IgD-negative memory B cell (primary cell): ENCODE results near the gene SYNE3. TPM values are rescaled to one million over a fixed set of nuclear protein-coding genes. Genes with fewer than 3 reads are reported as not detected.

Experiments
- H3K27ac Mint-ChIP-seq, 3 donors: one replicate each; pipeline ENCODE4 v1.8.0; 2020 to 2022; ENCODE audit warnings: mild to moderate bottlenecking in 3 of 3, mixed read lengths in 3 of 3, moderate library complexity in 1 of 3
- H3K27me3 Mint-ChIP-seq: one replicate; pipeline ENCODE4 v1.8.0; 2021; ENCODE audit warnings: mixed read lengths
- H3K36me3 Mint-ChIP-seq: one replicate; pipeline ENCODE4 v1.8.0; 2020; ENCODE audit warnings: mild to moderate bottlenecking, mixed read lengths
- H3K4me1 Mint-ChIP-seq, 3 donors: one replicate each; pipeline ENCODE4 v1.8.0; 2020 to 2022; ENCODE audit warnings: mixed read lengths in 3 of 3, mild to moderate bottlenecking in 1 of 3
- H3K4me3 Mint-ChIP-seq, 4 donors: one replicate each; pipeline ENCODE4 v1.8.0; 2020 to 2022; ENCODE audit warnings: mild to moderate bottlenecking in 4 of 4, mixed read lengths in 4 of 4, moderate library complexity in 3 of 4
- H3K9me3 Mint-ChIP-seq, 3 donors: one replicate each; pipeline ENCODE4 v1.8.0; 2020 to 2021; ENCODE audit warnings: mixed read lengths in 3 of 3, mild to moderate bottlenecking in 1 of 3
- polyA plus RNA-seq: library from polyadenylated mRNA; unstranded; fragments of 300-500 nt; fragmentation: Illumina TruSeq; gene quantifications from one replicate; pipeline ENCODE4 v1.2.3, GENCODE V29; 2021

The SYNE3 gene
- polyA plus RNA-seq, 1 donor from 2014 or later = 8.8 TPM

DNA sequence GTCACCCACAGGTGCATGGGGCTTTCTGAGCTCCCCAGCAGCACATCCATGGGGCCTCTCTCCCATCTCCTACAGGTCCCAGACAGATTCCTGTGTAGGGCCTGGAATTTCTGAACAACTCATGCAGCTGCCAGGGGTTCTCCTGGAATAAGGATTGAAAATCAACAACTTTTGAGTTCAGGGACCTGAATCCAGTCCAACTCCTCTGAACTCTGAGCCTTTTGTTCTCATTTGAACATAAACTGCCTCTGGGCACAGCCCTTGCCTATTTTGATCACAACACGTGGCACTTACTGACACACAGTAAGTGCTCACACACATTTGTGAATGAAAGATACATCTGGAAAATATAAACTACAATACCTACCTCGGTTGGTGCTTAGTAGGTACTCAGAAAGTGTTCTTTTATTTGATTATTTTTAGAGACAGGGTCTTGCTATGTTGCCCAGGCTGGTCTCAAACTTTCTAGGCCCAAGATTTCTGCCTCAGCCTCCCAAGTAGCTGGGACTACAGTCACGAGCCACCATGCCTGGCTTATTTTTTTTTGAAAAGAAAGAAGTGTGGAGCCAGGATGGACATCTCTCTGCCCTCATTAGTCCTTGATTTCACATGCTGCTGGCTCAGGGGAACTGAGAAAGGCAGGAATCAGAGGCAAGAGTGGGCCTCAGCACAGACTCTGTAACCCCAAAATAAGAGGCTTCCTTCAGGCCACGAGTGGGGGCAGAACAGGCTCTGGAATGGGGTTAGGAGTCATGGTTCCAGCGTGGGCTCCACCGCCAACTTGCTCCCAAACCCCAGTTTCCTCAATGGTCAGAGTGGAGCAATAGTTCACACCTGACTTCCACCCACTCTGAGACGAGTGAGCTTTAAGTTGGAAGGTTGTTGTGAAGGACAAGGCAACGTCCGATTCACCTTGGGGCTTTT, 27.0 kb downstream of the SYNE3 start:
- peaks cover 0 to 4% (median 0%) of the 10 kb centered on the region in 3 donors for H3K9me3 Mint-ChIP-seq
- H3K27me3 Mint-ChIP-seq = peaks cover 1% of the 10 kb centered on the region
- H3K36me3 Mint-ChIP-seq = peaks cover 5% of the 10 kb centered on the region
- peaks cover 45 to 65% (median 62%) of the 10 kb centered on the region in 3 donors for H3K4me1 Mint-ChIP-seq
- peak overlapping the region in 2 of 3 donors; percentile 31 to 36 for H3K27ac Mint-ChIP-seq
- H3K4me3 Mint-ChIP-seq = peak overlapping the region in 1 of 4 donors; percentile 12

DNA sequence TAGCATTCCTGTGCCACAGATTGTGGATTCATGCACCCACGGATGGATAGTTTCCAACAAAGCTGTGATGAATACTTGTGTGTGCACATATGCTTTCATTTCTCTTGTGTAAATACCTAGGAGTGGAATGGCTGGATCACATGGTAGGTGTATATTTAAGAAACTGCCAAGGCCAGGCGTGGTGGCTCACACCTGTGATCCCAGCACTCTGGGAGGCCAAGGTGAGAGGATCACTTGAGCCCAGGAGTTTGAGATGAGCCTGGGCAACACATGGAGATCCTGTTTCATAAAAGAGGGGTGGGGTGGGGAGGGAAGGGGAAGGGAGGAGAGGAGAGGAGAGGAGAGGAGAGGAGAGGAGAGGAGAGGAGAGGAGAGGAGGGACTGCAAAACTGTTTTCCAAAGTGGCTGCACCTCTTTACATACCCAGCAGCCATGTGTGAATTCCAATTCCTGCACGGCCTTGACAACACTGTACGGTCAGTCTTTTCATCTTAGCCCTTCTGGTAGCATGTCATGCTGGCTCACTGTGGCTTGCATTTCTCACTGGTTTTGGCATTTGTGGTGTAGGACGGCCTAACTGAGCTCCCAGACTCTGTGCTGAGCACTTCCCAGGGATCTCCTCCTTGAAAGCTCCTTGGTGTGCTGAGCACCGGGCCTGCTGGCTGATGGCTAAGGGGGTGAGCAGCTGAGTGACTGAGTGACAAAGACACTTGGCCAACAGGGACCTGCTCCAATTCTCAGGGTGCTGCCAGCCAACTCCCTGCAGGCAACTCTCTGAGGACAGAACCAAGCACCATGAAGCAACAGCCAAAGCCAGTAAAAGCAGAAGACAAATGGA, 27.9 kb downstream of the SYNE3 start:
- peak overlapping the region in 2 of 4 donors; percentile 33 to 80 for H3K4me3 Mint-ChIP-seq
- peaks cover 1% of the 10 kb centered on the region for H3K27me3 Mint-ChIP-seq
- peaks cover 0 to 4% (median 0%) of the 10 kb centered on the region in 3 donors for H3K9me3 Mint-ChIP-seq
- peaks cover 47 to 69% (median 64%) of the 10 kb centered on the region in 3 donors for H3K4me1 Mint-ChIP-seq
- H3K27ac Mint-ChIP-seq = no peak overlapping the region
- peaks cover 5% of the 10 kb centered on the region for H3K36me3 Mint-ChIP-seq

DNA sequence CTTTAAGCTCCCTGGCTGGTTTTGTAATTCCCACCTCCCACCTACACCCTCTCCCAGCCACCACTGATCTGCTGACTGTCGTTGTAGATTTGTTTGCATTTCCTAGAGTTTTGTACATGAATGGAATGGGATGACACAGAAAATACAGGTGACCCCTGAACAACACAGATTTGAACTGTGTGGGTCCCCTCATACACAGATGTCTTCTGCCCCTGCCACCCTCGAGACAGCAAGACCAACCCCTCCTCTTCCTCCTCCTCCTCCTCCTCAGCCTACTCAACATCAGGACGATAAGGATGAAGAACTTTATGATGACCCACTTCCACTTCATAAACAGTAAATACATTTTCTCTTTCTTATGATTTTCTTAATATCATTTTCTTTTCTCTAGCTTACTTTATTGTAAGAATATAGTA, 28.8 kb downstream of the SYNE3 start:
- peaks cover 44 to 68% (median 64%) of the 10 kb centered on the region in 3 donors for H3K4me1 Mint-ChIP-seq
- peaks cover 5% of the 10 kb centered on the region for H3K36me3 Mint-ChIP-seq
- peaks cover 1% of the 10 kb centered on the region for H3K27me3 Mint-ChIP-seq
- H3K9me3 Mint-ChIP-seq = peaks cover 0 to 4% (median 0%) of the 10 kb centered on the region in 3 donors
- H3K27ac Mint-ChIP-seq = peak overlapping the region; percentile 10 to 97 (median 73)
- H3K4me3 Mint-ChIP-seq = peak overlapping the region in 3 of 4 donors; percentile 49 to 85 (median 85)

DNA sequence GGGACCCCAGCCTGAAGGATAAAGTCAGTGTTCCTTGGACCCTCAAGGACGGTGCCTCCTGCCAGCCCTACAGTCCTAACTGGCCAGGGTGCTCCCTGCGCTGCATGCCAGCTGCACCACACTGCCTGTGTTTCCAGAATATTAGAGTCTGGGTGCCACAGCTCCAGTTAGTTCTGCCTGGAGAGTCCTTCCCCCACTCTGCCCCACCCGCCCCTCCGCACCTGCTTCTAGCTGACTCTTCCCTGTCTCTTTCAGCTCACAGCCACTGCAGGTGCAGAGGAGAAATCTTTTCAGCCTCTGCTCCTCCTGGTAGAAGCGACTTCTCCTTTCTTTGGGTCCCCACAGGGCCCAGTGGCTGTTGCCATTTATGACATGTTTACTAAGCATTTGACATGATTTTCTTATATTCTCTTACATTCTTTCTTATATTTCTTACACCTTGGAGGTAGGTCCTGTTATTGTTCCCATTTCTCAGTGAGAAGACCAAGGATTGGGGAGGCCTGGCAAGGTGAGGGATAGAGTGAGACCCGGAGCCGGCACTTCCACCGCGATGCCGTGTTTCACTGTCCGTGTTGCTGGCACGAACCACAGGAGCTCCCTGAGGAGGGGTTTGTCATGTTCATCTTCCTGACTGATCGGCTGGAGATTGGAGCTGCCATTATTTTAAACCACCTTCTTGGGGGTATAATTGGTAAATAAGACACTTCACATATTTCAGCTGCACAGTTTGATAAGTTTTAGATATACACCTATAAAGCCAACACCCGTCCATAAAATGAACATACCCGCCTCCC, 29.4 kb downstream of the SYNE3 start:
- H3K27ac Mint-ChIP-seq = peak overlapping the region; percentile 73 to 97 (median 91)
- H3K4me1 Mint-ChIP-seq = peaks cover 40 to 68% (median 60%) of the 10 kb centered on the region in 3 donors
- peaks cover 4% of the 10 kb centered on the region for H3K36me3 Mint-ChIP-seq
- peaks cover 0 to 3% (median 0%) of the 10 kb centered on the region in 3 donors for H3K9me3 Mint-ChIP-seq
- H3K4me3 Mint-ChIP-seq = peak overlapping the region; percentile 49 to 85 (median 71)
- peaks cover 1% of the 10 kb centered on the region for H3K27me3 Mint-ChIP-seq

DNA sequence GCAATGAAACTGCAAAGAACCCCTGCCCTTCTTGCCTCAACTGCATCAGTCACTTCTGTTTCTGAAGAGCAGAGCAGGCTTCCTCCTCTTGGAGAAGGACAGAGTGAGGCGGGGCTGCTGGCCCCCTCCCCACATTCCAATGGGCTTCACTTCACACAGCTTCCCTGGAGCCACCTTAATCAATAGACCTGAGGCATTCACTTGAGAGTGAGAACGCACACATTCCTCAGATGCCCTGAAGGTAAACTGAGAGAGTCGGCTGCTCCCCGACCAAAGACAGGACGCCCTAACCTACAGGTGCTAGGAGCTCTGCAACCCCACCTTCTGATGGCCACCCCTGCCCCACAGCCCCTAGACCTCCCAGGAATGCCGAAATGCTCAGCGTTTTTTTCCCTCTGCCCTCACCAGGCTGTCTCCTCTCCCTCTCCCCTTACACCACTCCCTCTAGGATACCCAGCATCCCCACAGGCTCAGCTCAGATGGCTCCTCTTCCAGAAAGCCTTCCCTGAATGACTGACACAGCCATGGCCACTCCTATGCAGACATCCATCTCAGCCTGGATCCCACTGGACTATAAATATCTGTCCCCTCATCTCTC, 31.1 kb downstream of the SYNE3 start:
- Mint-ChIP-seq H3K4me3 (peak overlapping the region in 1 of 4 donors; percentile 0), H3K36me3 (peaks cover 2% of the 10 kb centered on the region), H3K27ac (peak overlapping the region in 2 of 3 donors; percentile 16 to 61), H3K4me1 (peaks cover 45 to 69% (median 58%) of the 10 kb centered on the region in 3 donors), H3K9me3 (no peaks in the 10 kb centered on the region), H3K27me3 (peaks cover 1% of the 10 kb centered on the region)

DNA sequence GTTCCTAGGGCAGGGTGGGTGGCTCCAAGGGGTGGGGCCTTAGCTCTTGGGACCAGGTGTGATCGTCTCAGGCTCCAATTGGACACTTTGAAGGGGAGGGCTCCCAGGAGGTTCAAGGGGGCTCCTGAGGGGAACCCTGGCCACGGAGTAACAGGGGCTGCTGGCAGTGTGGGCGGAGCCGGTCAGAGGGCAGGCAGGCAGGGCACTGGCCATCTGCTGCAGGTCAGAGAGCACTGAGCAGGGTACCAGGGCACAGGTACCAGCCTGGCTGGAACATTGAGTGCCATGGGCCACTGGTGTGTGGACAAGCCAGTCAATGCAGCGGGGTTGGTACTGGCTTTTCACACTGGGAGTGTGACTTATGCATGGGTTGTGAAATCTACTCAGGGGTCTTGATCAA, 32.2 kb downstream of the SYNE3 start:
- Mint-ChIP-seq H3K27me3 (peaks cover 1% of the 10 kb centered on the region), H3K4me3 (peak overlapping the region in 1 of 4 donors; percentile 83), H3K9me3 (no peaks in the 10 kb centered on the region), H3K4me1 (peaks cover 46 to 73% (median 61%) of the 10 kb centered on the region in 3 donors), H3K36me3 (peaks cover 2% of the 10 kb centered on the region), H3K27ac (peak overlapping the region in 2 of 3 donors; percentile 61 to 91)

DNA sequence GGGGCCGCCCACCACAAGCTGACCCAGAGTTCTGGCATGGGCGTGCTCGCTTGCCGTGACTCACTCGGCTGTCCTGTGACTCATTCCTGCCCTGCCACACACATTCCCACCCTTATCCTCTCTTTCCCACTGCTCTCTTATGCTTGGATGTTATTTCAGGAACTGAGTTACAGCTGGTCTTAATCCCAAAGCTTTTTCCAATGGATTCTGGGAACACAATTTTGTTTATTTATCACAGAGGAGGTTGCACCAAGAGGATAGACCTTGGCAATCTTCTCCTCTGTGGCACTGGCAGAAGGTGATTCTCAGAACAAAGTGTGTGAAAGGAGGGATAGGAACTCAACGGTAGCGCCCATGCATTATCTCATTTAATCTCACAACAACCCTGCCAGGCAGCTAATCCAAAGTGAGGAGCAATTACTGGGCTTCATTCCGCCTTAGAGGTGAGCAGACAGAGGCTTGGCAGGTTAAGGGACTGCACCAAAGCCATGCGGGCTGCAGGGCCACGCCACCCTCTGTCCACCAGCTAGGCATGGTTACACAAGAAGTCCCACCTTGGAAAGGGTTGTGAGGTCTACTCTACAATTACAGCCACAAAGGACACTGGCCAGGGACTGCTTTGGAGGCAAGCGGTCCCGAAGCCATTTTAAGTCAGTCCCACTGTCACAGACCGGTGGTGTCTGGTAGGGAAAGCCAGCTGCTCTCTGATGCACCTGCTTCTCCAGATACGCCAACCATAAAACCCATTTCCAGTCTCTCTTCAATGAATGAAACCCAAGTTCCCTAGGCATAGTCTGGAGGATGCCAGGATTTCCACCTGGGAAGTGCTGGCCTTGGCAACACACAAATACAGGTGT, 32.9 kb downstream of the SYNE3 start:
- Mint-ChIP-seq H3K36me3 (peaks cover 2% of the 10 kb centered on the region), H3K27ac (peak overlapping the region; percentile 46 to 91 (median 61)), H3K4me3 (peak overlapping the region in 2 of 4 donors; percentile 18 to 83), H3K4me1 (peaks cover 46 to 69% (median 56%) of the 10 kb centered on the region in 3 donors), H3K9me3 (no peaks in the 10 kb centered on the region), H3K27me3 (peaks cover 1% of the 10 kb centered on the region)

DNA sequence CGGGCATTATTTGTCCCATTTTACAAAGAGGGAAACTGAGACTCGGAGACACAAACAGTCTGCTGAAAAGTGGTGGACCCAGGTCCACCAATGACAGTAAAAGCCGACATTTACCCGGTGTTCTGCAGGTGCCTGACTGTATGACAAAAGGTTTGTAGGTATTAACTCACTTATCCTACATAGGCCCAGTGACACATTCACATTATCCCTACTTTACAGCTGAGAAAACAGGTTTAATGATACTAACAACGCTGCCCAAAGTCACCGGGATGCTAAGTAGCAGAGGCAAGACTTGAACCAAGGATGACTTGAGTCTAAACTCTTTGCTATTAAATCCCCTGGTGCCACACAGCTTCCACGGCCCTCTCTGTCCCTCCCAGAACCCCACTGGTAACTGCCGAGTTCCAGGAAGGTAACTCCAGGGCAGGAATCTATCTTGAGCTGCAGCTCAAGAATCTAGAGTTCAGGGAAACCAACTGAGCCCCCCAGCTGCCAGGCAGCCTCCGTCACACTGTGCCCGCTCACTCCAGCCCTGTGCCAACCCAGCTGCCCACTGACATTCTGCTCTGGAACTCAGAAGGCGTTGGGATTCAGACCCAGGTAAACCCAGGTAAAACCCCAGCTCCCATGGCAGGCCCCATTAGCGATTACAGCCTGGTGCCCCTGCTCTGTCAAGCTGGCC, 33.7 kb downstream of the SYNE3 start:
- H3K4me1 Mint-ChIP-seq = peaks cover 46 to 64% (median 52%) of the 10 kb centered on the region in 3 donors
- no peaks in the 10 kb centered on the region for H3K9me3 Mint-ChIP-seq
- peaks cover 1% of the 10 kb centered on the region for H3K27me3 Mint-ChIP-seq
- H3K36me3 Mint-ChIP-seq = peaks cover 3% of the 10 kb centered on the region
- H3K27ac Mint-ChIP-seq = peak overlapping the region in 2 of 3 donors; percentile 42 to 57
- H3K4me3 Mint-ChIP-seq = peak overlapping the region in 1 of 4 donors; percentile 5

DNA sequence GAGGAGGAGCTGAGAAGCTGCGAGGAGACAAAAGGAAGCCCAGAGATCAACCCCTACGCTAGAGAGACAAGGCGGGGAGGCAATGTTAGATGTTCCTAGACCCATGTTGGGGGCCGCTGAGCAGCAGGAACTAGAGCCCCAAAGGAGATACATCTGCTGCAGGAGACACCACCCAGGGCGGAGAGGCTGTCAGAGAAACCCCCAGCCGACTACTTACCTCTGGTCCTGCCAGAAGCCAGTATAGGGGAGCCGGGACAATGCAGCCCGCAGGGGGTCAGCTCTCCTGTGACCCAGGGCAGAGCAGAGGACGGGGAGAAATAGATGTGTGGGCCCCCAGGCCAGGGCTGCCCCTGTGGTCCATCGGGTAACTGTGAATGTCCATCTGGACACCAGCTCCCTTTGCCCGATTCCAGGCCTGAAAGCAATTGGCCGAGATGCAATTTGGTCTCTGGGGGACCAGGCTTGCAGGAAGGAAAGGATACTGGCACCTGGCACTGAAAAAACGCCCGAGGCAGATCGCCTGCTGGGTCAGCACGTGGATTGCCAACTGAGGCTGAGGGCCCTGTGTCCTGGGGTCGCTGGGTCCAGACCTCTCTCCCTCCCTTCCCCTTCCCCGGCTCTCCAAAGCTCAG, 34.9 kb downstream of the SYNE3 start:
- Mint-ChIP-seq H3K9me3 (no peaks in the 10 kb centered on the region), H3K27ac (peak overlapping the region; percentile 88 to 98 (median 98)), H3K4me3 (peak overlapping the region in 2 of 4 donors; percentile 12 to 34), H3K27me3 (no peaks in the 10 kb centered on the region), H3K36me3 (peaks cover 4% of the 10 kb centered on the region), H3K4me1 (peaks cover 33 to 54% (median 42%) of the 10 kb centered on the region in 3 donors)

DNA sequence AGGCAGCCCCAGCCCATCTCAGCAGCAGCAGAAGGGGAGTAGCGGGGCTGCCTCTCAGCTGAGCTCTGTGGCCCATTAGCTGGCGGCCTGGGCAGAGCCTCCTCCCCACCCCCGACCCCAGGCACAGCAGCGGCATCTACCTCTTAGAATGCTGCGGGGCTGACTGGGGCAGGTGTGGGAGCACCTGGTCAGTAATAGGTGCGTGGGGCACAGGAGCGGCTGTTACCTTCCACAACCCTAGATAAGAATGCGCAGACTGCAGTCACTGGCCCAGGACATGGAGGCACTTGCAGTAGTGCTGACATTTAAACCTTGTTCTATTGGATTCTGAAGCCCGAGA, 35.6 kb downstream of the SYNE3 start:
- H3K27ac Mint-ChIP-seq = peak overlapping the region; percentile 88 to 98 (median 98)
- H3K9me3 Mint-ChIP-seq = no peaks in the 10 kb centered on the region
- H3K36me3 Mint-ChIP-seq = peaks cover 8% of the 10 kb centered on the region
- H3K4me3 Mint-ChIP-seq = peak overlapping the region in 2 of 4 donors; percentile 12 to 53
- peaks cover 30 to 50% (median 41%) of the 10 kb centered on the region in 3 donors for H3K4me1 Mint-ChIP-seq
- H3K27me3 Mint-ChIP-seq = no peaks in the 10 kb centered on the region

DNA sequence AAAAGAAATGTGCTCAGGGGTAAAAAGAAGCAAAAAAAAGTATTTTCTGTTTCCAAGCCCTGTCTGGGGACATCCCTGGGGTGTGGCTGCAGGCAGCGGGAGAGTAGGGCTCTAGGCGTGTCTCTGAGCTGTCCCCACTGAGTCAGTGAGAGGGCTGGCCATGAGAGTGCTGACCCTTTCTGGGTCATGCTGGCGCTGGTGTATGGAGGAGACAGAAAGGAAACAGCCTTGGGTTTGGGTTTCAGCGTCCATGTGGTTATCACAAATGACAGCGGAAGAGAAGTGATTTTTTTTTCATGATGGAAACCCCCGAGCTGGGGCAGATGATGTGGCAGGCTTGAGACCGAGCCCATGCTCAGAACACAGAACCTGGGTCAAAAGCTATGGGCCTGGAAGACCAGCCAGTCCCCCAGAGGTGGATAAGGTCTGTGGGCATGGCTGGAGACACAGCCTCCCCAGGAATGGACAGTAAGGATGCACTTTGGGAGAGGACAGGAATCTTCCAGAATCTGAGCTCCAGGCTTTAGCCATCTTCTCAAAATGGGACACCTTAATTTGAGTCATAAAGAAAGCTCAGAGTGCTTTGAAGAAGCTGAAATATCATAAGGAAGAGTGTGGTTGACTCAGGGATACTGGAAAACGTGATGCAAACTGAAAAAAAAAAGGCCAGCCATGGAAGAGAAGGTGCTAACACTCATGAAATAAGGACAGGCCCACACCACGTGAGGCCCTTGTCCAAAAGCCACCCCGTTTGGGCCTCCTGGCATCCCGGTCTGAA, 36.2 kb downstream of the SYNE3 start:
- Mint-ChIP-seq H3K36me3 (peaks cover 9% of the 10 kb centered on the region), H3K27me3 (no peaks in the 10 kb centered on the region), H3K27ac (peak overlapping the region; percentile 88 to 98 (median 98)), H3K9me3 (no peaks in the 10 kb centered on the region), H3K4me3 (peak overlapping the region; percentile 14 to 94 (median 71)), H3K4me1 (peaks cover 30 to 45% (median 35%) of the 10 kb centered on the region in 3 donors)

DNA sequence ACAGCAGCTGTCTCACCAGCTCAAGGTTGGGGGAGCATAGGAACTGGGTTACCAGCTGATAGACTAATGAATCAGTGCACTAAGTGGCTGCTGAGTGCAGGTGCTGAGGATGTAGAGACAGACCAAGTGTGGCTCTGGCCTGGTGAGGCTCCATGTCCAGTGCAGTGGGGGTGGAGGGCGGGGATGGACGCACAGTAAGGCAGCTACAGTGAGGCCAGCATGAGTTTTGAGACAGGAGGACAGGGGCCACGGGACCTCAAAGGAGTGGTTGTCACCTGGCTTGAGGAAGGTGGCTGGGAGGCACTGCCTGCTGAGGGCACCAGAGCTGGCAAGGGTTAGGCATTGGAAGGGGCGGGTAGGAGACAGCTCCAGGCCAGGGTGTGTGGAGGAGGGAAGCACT, 37.0 kb downstream of the SYNE3 start:
- Mint-ChIP-seq H3K27me3 (no peaks in the 10 kb centered on the region), H3K4me3 (peak overlapping the region in 3 of 4 donors; percentile 57 to 89 (median 86)), H3K9me3 (no peaks in the 10 kb centered on the region), H3K4me1 (peaks cover 27 to 40% (median 29%) of the 10 kb centered on the region in 3 donors), H3K27ac (peak overlapping the region; percentile 76 to 98 (median 88)), H3K36me3 (peaks cover 9% of the 10 kb centered on the region)
